SW480 (cell line): ENCODE results near the gene ID3.
"Not testable (repeated sequence)": the region's sequence is repeated elsewhere in the genome, so short reads cannot be mapped to it uniquely, and the experiment has no call there.

Source experiments
- DNase-seq: peaks from one replicate; pipeline ENCODE4 v3.0.0-alpha.2; 2016; ENCODE audit warnings: low spot score

ID3 gene

DNA sequence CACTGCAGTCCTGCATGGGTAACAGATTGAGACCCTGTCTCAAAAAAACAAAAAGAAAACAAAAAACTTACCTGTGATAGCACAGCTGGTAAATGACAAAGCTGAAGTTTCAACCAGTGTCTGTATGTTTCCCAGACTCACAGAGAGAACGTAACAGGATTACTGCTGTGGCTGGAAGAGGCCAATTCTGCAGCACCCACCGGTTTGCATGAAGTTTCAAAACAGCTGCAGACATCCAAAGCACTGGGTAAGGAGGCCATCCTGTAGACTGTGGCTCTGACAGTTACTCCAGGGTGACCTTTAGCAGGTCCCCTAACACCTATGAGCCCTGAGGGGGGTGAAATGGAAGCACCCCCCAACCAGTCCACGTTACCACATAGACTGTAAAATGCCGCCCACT, 7.5 kb downstream of the ID3 start:
- DNase-seq = no peak

DNA sequence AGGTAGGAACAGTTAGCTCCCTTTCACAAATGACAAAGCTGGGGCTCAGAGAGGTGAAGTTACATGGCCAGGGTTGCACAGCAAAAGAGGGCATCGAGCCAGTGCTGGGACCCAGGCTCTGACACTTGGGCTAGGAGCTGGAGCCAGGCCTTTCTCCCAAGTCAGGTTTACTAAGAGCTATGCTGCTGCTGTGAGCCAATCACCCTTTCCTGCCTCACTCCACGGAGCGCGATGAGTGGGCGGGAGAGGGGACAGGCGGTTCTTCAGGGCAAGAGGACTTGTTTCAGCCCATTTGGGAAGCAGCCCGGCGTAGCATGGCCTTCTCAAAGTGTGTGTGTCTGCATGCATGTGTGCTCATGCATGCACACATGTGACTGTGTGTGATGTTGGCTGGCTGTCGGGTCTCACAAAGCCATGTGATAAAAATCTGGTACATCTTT, 10.6 kb downstream of the ID3 start:
- DNase-seq = no peak

DNA sequence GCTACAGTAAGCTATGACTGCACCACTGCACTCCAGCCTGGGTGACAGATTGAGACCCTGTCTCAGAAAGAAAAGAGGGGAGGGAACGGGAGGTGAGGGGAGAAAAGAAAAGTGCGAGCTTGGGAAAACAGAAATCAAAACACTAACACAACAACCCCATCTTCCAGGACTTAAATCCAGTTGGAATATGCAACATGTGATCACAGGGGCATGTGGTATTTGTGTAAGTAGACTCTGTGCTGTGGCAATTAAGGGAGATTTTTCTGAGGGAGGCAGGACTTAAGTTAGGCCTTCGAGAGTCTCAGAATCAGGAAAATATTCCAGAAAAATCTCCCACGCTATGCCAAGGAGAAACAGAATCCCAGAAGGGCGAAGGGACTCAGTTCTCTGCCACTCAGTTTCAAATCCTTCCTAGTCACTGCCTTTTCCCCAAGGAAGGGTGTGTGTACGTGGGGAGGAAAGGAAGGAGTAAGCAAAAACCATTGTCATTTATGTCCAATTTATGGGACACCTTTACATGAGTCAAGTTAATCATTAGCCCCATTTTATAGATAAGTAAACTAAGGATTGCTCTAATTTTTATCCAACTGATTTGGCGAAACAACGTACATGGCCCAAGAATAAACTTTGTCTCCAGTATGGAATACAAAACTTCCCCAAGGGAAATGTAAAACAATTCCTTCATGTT, 12.3 kb downstream of the ID3 start:
- DNase-seq = no peak

DNA sequence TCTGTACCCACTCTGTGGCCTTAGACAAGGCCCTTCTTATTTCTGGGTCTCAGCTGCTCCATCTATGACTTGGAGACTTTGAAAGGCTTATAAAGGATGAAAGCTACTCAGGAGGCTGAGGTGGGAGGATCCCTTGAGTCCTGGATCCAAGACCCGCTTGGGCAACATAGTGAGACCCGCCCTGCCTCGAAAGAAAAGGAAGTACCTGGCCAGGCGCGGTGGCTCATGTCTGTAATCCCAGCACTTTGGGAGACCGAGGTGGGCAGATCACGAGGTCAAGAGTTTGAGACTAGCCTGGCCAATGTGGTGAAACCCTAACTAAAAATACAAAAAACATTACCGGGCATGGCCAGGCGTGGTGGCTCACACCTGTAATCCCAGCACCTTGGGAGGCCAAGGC, 13.4 kb downstream of the ID3 start:
- no peak for DNase-seq

DNA sequence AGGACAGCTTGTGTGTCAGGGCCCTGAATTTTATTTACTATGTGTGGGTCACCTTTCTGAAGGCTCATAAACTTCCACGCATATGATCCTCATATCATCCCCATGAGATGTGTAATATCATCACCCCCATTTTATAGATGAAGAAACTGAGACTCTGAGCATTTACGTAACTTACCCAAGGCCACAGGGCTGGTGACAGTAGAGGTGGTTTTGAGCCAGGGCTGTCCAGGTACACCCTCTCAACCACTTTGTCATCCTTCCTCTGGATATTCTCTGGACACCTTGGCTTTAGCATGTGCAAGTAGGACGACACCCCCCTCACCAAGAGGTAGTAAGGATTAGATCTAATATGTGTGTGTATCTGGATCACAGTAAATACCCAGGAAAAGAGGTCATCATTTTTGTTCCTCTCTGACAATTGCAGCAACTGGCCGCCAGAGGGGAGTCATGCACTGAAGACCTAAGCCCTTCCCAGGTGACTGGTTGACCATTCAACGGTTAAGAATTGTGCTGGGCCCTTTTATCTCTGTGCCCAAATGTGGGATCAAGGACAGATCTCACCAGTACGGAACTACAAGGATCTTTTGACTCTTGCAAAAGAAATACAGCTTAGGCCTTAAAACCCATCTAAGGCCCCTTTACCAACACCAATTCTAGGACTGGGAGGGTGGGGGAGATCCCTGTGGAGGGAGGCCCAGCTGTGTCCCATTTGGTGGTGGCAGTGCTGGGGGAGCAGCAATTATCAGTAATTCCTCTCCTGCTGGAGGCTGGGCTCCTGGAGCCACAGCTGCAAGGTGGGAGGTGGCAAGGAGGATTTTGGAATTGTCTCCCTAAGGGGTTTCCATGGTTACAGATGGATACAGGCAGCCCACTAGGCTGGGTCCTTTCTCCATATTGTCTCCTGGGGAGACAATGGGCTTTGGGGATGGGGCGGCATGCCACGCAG, 14.6 kb downstream of the ID3 start:
- DNase-seq = peak; percentile 71

DNA sequence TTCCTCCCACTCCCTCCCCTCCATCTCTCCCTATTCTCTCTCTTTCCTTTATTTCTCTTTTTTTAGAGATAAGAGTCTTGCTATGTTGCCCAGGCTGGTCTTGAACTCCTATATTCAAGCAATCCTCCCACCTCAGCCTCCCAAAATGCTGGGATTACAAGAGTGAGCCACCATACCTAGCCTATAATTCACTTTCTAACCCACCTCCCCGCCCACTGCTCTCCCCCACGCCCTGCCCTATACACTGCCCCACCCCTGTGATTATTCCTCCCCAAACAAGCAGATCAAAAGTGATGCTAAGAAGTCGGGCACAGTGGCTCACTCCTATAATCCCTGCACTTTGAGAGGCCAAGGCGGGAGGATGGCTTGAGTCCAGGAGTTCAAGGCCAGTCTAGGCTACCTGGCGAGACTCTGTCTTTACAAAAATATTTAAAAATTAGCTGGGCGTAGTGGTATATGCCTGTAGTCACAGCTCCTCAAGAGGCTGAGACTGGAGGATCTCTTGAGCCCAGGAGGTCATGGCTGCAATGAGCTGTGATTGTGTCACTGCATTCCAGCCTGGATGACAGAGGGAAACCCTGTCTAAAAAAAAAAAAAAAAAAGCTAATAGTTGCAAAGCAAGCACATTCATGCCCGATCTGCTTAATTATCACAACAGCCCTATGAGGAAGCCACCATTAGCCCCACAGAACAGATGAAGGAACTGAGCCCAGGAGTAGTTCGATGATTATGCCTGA, 15.4 kb downstream of the ID3 start:
- no peak for DNase-seq

DNA sequence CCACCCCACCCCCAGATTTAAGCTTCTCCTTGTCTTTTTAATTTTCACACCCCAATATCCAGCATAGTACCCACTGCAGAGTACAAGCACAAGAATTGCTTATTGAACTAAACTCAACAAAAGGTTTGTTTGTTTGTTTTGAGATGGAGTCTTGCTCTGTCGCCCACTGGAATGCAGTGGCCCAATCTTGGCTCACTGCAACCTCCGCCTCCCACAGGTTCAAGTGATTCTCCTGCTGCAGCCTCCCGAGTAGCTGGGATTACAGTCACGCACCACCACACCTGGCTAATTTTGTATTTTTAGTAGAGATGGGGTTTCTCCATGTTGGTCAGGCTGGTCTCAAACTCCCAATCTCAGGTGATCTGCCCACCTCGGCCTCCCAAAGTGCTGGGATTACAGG, 16.4 kb downstream of the ID3 start:
- not testable (repeated sequence) for DNase-seq

DNA sequence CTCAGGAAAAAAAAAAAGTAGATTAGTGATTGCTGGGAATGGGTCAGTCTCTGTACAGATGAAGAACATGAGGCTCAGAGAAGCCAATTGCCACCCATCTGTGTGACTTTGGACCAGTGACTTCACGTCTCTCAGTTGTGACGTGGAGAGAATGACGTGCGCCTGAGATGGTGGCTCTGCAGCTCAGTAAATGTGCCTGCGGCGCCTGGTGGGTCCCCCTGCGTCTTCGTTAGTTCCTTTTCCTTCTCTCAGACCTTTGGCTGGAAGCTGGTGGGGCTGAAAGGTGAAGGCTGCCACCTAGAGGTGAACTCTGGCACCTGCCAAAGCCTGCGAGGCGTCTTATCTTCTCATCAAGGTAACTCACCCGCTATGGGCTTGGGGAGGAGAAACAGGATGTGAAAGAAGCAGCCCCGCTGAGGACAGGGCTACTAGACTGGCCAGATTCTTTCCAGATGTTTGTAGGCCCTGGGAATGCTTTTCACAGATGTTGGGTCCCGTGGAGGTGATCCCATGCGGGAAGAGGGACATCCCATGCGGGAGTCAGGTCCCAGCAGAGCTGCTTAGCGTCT, 19.5 kb downstream of the ID3 start:
- DNase-seq = peak; percentile 83

DNA sequence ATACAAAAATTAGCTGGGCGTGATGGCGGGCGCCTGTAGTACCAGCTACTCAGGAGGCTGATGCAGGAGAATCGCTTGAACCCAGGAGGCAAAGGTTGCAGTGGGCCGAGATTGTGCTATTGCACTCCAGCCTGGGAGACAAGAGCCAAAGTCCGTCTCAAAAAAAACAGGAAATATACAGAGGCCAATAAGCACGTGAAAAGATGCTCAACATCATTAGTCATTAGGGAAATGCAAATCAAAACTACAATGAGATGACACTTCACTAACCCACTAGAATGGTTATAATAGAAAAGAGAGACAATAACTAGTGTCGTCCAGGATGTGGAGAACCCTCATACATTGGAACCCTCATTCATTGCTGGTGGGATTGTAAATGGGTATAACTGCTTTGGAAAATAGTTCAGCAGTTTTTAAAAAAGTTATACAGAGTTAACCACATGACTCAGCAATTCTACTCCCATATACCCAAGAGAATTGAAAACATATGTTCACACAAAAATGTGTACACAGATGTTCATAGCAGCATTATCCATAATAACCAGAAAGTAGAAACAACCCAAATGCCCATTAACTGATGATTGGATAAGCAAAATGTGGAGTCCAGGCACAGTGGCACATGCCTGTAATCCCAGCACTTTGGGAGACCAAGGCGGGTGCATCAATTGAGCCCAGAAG, 21.9 kb downstream of the ID3 start:
- no peak for DNase-seq

DNA sequence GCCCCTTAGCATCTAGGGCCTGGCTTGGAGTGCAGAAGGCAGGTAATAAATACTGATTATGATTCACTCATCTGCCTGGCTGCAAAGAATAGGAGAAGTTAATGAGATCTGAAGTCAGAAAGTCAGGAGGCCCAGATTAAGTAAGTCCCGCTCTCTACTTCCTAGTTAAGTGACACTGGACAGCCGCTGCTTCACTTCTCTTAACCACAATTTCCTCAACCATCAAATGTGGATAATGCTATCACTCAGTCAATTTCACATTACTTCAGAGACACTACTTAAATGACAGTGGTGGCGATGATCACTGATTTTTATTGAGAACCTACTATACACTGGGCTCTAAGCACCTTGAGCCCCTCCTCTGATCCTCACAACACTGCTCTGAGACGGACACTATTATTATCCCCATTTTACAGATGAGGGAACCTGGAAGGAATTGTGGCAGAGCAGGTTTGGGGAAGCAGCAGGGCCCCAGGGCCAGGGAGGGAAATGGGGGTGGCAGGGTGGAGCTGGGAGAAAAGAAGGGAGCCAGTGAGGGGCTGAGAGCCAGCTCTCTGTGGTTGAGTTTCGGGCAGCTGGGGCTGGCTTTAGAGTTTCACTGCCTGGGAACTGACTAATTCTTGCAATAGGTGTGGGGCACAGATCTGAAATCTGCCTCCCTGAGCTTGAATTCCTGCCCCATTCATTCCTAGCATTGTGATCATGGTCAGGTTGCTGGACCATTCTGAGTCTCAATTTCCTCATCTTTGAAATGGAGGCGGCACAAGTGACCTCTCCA, 25.9 kb downstream of the ID3 start:
- no peak for DNase-seq

DNA sequence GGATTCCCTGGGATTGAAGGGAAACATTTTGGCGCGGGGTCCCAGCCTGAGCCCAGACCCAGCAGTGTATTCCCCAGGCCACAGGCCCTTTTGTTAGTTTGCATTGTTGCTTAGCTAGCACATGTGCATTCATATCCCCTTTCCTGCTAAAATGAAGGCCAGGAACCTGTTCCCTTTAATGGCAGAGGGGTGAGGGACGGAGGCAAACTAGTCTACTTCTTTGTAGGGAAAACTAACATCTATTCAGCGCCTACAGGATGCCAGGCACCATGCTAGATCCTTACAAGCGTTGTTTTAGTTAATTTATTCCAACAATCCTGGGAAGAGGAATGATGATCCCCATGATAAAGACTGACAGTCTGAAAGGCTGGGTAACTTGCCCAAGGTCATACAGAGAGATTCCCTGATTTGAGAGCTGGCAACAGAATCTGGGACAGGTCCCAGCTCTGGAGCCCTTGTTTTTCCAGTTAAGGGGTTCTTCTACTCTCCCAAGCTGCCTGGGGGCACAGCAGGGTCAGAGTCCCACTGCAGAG, 27.7 kb downstream of the ID3 start:
- no peak for DNase-seq

DNA sequence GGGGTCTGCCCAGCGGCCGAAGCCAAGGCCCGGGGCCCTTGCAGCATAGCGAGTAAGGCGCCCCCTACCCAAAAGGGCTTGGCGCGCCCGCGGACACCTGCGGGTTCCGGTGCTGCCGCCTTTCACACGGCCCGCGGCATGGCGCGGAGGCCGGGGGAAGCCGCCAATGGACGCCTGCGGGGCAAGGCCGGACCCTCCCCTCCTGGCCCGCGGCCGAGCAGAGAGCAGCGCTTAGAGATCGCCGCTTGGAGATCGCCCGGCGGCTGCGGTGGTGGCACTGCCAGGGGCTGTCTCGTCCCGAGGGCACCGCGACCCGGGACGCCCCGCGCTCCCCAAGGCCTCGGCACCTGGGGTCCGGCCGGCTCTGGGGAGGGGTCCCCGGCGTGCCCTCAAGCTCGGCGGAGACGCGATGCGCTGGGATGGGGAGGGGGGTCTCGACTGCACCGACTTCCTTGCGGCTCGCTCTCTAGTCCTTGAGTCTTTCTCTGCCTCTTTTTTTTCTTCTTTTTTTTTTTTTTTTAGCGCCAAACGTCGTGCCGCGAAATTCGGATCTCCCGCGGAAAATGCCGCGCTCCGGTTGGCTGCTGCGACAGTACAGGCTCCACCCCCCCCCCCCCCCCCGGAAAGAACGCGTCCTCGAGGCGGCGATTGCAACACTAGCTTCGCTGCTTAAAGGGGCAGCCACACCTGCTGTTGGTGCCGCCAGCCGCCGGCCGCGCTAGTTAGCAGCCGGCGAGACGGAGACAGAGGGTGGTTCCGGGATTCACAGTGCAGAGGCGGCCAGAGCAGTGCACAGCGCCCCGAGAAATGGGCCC, 28.3 kb downstream of the ID3 start, which contains the start of gene E2F2:
E2F2 (minus strand) TSS at position 487 of the 815 bp plus-strand sequence; CDS start at position 47, 440 bp downstream.
- DNase-seq = peak; percentile 88

DNA sequence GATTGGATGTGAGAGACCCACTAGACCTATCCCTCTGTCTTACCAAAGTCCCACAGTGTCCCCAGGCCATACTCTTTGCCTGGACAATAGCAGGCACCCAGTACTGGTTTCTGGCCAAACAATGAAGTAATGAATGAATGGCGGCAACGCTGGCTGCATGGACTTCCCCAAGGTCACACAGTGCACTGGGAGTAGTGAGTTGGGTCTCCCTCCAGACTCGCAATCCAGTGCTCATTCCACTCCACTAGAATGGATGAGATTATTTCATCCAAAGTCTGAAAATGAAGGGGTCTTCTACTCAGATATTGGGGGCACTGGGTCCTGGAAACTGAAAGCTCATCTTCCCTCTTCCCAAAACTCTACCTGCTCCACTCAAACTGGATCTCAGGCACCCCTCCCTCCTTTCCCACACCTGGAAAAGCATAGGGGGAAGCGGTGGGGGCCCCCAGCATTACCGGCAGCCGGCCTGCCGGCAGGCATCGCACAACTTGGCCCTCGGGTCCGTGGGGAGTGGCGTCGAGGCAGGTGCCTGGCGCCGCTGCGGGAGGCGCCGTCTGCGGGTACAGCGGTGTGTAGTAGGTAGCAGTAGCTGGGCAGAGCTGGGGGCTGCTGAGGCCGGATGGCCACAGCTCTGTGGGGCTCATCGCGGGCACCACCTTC, 29.1 kb downstream of the ID3 start:
- DNase-seq = no peak

DNA sequence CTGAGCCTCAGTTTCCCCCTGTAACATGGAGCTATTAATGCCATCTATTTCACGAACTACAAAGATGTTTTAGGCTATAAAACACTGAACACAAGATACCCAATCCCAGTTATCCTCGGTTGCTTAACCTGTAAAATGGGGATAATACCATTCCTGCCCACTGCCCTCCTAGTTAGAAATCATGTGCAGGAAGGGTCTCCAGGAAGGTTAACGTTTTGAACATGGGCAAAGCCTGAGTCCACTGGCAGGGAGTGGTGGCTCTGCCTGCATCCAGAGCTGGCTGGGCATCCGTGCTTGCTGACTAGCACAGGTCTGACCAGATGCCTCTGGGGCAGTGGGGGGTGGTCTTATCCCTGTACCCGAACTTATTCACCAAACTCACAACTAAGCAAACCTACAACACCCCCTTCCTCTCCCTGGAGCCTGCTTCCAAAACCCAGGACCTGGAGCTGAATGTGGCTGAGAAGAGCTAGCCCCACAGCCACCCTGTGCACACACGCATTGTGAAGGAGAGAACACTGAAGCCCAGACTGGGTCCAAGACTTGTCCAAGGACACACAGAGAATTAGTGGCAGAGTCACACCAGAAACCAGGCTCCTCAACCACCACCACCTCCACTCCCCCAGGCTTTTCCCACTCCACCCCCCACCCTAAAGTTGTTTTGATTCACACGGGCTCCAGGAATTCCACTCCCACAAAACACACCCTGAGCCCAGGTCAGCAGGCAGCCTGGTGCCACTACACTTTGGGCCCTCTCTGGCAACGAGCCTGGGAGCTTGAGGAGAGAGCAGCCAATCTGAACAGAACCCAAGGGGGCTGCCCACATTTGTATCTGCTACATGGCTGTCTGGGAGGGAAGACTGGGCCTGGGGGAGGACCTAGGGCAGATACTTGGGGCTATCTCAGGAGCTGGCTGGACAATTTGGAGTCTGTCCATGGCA, 29.9 kb downstream of the ID3 start:
- peak; percentile 19 for DNase-seq

DNA sequence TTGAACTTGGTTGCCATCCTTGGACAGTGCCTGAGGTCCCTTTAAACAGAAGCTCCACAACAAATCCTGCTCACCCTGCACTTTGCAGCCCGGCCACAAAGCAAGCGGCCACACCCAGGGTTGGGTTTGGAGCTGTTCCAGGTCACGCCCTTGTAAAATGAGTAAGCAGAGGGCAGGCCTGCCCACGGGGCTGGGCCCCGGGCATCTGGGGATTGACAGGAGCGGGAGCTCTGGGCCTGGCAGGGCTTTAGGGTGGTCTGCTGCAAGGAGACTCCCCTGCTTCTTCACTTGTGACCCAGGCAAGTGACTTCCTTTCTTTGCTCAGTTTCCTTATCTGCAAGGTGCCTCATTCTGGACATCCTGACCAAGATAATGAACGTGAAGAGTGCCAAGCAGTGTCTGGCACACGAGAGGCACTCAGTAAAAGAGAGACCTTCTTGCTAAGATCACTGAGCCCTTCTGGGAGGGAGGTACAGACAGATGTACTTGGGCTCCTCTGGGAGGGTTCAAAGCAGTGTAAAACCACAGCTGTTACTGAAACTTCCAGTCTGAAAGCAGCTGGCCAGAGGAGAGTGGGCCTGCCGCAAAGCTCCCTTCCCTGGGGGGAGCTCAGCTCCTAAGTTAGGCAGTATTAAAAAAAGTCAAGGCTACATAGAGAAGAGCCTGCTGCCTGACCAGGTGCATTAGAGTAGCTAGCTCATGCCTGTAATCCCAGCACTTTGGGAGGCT, 30.9 kb downstream of the ID3 start:
- DNase-seq = peak; percentile 93

DNA sequence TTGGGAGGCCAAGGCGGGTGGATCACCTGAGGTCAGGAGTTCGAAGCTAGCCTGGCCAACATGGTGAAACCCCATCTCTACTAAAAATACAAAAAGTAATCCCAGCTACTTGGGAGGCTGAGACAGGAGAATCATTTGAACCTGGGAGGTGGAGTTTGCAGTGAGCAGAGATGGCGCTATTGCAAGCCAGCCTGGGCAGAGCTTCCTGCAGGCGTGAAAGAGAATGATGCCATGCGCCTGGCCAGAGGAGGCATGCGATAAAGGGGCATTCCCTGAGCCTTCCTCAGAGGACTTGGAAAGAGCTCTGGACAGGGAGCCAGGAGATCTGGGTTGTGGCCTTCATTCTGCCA, 31.4 kb downstream of the ID3 start:
- no peak for DNase-seq

DNA sequence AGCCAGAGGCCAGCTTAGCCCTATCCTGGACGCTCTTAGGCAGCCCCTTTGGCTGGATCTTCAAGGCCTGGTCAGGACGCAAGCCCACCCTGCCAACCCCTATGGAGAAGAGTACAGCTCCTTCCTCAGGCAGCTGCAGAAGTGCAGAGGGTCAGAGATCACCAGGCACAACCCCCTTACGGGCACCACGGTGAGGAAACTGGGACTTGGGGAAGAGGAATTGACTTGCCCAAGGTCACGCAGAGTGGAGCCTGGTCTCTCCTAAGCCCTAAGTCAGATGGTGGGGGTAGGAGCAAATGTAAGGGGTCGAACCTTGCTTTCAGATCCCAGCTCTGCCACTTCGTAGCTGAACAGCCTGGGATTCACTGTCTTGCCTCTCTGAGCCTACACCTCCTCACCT, 31.9 kb downstream of the ID3 start:
- no peak for DNase-seq
